HS-27A (cell line): ENCODE results near the gene IL19.

Experiments
- DNase-seq: peaks from one replicate; pipeline ENCODE4 v3.0.0-alpha.2; 2012; ENCODE audit warnings: low read depth, missing footprints

The IL19 gene

DNA sequence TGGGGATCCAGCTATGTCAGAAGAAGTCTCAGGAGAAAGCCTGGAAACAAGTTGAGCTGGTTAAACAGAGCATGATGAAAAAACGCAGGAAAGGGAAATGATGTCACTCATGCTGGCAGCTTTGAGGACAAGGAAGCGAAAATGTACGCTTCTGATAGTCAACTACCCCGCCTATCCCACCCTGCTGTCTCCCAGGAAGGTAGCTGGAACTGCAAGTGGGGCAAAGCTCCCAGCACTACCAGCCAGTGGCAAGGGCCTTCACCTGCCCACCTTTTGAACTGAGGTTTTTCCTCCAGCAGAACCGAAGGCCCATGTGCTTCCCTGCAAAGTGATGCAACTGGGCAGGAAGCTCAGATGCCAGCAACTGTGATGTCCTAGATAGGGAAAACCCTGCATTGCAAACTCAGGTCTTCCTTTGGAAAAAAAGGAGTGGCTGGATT is 88.5 kb downstream of the IL19 start:
- no peak for DNase-seq

DNA sequence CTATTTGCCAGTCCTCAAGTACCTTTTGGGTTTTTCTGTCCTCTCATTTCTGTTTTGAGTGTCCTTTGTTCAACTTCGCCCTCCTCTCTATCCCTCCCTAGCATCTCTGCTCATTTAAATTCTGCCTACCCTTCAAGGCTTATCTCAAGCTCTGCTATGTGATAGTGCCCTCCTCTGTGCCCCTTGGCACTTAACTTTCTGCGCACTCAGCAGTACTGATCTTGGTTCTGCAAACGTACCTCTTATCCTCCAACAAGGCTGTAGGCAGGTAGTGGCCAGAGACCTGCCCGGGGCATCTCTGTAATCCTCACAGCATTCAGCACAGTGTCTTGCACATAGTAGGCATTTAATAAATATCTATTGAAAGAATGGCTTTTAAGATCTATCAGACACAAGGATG is 89.6 kb downstream of the IL19 start:
- DNase-seq, result no peak

DNA sequence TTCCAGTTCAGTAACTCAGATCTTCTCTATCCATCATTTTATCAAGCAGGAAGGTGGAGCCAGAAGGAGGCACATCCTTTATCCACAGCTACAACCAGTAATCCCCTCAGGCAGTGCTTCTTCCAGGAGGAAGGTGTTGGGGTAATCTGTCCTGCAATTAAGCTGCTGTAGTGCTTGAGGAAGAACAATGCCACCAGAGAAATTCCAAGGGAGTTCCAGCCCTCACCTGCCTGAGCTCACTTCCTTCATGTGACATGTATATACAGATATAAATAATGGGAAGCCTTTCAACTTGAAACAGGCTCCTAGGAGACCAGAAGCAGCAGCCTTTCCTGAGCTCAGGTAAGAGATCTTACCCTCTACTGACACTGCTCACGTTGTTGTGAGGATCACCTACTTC is 92.7 kb downstream of the IL19 start:
- no peak for DNase-seq

DNA sequence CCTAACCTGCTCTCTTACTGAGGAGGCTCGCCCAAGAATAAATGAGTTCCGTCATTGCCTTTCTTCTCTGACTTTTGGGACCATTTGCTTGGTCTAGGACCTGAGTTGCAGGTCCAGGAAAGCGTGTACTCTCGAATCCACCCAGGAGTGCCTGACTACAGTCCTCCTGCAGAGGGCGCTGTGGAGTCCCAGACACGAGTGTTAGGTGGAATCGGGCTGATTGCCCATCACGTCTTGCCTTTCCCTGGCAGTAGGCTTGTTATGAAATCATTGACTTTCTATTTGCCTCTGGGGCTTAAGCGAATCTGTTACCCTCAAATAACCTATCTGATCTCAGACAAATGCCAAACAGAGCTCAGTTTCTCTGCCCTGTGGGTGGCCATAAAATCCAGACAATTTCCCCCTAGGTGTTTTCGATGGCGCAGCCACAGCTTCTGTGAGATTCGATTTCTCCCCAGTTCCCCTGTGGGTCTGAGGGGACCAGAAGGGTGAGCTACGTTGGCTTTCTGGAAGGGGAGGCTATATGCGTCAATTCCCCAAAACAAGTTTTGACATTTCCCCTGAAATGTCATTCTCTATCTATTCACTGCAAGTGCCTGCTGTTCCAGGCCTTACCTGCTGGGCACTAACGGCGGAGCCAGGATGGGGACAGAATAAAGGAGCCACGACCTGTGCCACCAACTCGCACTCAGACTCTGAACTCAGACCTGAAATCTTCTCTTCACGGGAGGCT is 94.5 kb downstream of the IL19 start, which contains the start of gene IL20:
IL20 (plus strand) TSS at position 685 of the 733 bp plus-strand sequence. CDS start 230 bp downstream, outside the sequence.
- DNase-seq, result peak; percentile 43

DNA sequence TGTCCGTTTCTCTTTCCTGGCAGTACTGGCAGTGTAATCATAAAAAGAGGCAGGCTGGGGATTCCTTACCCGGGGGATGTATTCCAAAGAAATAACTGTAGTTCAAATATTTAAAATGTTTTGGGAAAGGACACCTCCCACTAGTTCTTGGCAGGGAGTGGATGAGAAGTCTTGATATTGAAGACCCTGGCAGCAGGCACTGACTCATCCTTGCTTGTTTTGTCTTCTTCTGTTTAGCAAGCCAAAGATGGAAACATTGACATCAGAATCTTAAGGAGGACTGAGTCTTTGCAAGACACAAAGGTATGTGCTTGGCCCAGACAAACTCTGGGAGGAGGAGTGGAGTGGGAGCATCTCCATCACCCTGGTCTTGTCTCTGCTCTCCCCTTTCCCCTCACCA is 95.5 kb downstream of the IL19 start:
- no peak for DNase-seq

DNA sequence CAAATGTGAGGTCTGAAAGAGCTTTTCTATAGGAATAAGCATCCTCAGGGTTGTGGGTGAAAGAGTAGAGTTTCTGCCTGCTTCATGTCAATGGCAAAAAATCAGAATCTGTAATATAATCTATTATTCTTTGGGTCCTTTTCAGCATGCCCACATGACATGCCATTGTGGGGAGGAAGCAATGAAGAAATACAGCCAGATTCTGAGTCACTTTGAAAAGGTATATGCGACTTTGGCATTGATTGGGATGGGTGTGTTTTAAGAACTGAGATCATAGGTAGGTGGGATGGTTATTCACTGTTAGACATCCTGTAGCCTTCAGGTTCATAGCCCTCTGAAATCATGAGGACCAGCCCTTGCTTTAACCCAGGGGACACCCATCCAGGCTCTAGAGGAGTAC is 96.7 kb downstream of the IL19 start:
- no peak for DNase-seq

DNA sequence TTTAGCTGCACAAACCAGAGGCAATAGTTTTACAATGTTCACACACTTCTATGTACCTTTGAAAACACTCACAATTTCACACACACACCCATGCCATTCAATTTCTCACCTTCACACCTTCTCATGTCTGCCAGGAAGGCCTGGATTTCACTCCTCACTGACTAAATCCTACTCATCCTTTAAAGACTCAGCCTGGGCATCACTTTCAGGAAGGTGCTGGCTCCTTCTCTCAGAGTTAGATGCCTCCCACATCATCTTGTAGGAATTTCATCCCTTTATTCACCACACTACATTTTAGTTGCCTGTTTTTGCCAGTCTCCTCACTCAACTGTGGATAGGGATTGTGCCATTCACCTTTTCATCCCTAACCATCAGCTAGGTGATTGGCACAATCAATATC is 97.1 kb downstream of the IL19 start:
- no peak for DNase-seq

DNA sequence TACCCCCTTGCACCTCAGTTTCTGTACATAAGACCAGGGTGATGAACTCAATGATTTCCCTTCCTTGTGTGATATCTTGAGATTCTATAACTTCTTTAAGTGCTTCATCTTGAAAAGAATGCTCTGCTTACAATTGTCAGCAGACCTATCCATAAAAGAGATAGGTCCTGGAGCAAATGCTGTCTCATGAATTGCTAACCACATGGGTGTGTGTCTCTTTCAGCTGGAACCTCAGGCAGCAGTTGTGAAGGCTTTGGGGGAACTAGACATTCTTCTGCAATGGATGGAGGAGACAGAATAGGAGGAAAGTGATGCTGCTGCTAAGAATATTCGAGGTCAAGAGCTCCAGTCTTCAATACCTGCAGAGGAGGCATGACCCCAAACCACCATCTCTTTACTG is 97.7 kb downstream of the IL19 start:
- no peak for DNase-seq

DNA sequence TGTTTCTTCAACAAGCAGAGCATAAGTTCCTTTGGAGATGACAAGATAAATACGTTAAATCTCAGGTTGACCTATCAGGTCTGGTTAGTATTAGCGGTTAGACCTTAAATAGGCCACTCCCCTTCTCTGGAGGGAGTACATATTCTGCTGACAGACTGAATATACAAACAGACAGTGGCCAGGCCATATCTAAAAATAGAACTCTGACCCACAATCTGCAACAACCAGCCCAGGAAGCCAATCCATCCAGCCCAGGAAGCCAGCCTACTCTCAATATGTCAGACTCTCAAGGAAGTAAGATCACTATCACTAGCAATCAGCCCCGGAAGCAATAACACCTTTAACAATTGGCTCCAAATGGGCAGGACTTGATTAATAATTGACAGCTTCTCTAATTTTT is 101.6 kb downstream of the IL19 start:
- DNase-seq, result no peak

DNA sequence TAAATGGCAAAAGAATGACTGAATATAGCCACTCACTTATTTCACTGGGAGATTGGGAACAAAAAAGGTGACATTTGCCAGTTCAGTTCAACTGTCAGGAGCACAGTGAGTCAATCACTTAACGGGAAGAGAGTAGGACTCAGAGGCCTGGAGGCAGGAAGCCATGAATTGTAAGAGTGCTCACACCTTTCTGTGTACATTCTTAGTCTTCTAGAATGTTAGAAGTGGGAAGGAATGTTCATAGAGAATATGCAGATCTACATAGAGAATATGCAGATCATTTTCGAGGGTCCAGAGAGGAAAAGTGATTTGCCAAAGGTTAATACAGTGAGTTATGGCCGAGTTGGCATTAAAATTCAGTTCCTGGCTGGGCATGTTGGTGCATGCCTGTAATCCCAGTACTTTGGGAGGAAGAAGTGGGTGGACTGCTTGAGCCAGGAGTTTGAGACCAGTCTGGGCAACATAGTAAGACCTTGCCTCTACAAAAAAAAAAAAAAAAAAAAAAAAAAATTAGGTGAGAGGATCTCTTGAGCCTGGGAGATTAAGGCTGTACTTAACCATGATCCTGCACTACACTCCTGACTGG is 103.1 kb downstream of the IL19 start:
- DNase-seq, result no peak

DNA sequence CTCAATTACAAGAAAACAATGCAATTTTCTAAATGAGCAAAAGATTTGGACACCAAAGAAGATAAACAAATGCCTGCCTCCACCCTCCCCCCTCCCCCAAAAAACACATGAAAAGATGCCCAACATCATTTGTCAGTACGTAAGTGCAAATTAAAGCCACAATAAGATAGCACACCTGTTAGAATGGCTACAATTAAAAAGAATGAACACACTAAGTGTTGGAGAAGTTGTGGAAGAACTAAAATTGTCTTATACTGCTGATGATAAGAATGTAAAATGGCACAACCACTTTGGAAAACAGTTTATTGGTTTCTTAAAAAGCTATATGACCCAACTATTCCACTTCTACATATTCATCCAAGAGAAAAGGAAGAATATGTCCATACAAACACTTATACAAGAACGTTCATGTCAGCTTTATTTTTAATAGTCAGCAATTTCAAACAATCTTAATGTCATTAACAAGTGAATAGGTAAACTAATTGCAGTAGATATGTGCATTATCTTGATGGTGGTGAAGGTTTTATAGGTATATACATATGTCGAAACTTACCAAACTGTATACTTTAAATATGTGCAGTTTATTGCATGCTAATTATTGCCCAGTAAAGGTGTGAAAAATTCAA is 105.3 kb downstream of the IL19 start:
- no peak for DNase-seq

DNA sequence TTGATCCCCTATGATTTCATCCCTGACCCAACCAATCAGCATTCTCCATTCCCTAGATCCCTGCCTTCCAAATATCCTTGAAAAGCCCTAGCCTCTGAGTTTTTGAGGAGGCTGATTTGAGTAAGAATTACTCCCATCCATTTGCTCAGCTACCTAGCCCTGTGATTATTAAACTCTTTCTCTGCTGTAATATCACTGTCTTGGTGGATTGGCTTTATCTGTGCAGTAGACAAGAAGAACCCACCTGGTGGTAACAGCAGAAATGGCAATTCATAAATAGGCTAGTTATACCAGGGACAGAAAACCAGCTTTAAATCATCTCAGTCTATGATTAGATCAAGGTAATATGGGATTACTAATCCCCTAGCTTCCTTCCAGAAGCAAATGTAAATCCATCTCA is 107.9 kb downstream of the IL19 start:
- DNase-seq, result no peak

DNA sequence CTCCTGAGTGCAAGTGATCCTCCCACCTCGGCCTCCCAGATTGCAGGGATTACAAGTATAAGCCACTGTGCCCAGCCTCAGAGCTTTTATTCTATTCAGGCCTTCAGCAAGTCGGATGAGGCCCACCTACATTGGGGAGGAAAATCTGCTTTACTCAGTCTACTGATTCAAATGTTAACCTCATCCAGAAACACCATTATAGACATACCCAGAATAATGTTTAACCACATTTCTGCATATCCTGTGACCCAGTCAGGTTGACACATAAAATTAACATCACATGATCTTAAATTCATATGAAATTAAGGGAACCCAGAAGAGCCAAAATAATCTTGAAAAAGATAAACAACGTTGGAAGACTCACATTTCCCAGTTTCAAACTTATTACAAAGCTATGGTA is 109.7 kb downstream of the IL19 start:
- DNase-seq, result no peak

DNA sequence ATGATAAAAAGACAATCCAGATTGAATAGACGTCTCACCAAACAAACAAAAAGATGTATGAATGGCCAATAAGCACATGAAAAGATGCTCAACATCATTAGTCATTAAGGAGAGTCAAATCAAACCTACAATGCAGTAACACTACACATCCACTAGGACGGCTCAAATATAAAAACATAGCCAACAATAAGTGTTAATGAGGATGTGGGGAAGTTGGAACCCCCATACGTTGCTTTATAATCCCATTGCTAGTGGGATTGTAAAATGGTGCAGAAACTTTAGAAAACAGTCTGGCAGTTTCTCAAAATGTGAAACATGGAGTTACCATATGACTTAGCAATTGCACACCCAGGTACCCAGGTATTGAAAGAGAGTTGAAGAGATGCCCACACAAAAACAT is 112.0 kb downstream of the IL19 start:
- DNase-seq, result no peak

DNA sequence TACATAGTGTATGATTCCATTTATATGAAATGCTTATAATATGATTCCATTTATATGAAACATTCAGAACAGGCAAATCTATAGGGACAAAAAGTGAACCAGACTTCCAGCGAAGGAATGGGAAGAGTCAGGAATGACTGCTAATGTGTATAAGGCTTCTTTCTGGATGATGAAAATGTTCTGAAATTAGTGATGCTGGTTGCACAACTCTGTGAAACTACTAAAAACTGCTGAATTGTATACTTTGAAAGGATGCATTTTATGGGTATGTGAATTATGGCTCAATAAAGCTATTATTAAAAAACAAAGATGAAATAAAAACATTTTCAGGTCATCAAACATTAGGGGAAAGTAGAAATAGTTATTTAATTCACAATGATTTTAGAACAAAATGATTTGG is 112.6 kb downstream of the IL19 start:
- DNase-seq, result no peak

DNA sequence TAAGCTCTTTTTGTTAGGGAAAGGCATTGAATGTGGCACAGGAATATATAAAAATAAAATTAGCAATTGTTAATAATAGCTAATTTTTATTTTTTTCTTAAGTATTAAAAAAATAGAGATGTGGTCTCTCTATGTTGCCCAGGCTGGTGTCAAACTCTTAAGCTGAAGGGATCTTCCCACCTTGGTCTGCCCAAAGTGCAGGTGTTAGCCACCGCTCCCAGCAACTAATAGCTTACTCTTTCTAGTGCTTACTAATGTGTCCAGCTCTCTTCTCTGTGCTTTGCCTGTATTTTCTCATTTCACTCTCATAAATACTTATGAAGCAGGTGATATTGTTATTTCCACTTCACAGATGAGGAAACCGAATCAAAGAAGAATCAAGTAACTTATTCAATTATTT is 113.3 kb downstream of the IL19 start:
- no peak for DNase-seq

DNA sequence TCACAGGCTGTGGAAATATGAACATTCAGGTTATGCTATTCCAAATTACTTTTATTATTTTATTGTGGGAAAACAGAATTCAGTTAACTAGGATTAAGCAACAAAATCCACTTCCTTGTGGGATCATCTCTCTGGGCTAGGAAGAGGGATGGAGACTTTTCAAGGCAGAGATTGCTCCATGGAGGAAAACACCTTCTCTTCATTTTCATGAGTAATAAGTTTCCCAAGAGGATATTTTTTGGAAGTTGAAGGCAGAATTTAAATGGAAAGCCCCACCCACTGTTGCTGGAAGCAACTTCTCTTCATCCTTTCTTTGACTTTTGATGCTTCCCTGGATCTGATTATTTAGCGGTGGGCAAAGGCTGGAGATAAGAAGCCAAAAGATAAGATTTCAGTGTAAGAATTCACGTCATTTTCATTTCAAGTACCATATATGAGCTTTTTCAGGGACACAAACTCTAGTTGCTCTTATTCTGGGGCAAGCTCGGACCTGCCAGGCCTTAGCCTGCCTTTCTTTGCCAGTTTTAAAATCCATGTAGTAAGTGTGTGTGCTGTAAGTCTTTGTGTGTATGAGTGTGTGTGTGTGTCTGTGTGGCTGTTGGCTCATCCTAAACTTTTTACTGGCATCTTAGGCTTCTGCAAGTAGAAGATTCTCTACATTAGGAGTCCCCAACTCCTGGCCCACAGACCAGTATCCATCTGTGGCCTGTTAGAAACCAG is 114.9 kb downstream of the IL19 start:
- DNase-seq, result no peak

DNA sequence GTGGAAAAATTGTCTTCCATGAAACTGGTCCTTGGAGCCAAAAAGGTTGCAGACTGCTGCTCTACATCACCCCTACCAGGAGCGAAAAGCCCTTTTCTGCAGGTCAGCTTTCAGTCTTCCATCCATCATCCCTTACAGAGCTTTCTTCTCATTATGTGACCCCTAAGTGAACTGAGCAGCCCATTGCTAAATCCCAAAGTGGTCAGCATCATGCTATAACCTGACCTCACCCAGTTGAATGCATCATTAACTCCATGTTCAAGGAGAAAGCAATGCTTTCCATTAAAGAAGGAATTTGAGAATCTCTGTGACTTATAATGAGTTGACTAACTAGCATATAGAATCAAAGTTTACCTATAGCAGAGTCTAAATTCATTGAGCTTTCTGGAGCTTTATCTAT is 116.3 kb downstream of the IL19 start:
- no peak for DNase-seq

DNA sequence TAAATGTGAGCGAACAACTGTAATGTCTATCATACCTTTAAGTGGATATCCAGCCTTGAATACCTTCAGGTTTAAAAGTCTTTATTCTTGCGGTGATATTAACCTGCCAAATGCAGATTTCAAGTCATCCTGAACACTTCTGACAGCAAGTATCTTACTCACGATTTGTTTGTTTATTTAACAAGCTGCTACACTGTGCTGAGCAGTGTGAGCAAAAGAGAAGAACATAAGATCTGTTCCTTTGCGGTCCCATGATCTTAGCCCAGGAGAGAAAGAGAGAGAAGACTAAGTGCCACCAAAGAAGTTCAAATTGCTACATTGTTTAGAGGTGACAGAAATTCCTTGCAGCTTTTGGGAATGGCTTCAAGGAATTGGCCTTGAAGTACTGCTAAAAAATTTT is 117.1 kb downstream of the IL19 start:
- DNase-seq, result no peak

DNA sequence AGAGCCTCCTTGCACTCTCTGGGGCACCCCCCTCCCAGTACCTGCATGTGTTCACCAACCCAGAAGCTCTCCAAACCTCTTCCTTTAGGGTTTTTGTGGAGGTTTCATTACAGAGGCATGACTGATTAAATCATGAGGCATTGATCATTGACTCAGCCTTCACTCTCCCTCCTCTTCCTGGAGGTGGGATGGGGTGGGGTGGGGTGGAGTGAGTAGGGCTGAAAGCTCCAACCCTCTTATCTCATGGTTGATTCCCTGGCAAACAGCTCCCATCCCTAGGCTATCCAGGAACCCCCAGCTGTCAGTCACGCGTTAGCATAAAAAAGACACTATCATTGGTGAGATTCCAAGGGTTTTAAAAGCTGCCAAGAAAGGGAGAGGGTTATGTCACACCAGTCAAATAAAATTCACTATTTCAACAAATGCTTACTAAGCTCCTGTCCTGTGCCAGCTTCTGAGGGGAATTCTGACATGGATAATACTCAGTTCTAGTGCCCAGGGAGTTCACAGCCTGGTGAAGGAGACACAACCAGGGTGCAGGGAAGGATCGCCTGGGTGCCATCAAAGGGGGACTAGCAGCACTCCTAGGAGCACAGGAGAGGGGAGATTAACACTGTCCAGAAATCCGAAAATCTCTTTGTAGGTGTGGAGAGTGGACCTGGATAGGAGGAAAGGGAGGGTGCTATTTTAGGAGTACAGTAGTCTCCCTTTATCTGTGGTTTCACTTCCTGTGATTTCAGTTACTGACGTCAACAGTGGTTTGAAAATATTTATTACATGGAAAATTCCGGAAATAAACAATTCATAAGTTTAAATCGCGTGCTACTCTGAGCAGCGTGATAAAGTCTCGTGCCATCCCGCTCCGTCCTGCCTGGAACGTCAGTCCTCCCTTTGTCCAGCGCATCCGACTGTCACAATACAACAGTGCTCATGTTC is 119.8 kb downstream of the IL19 start:
- DNase-seq, result peak; percentile 67

DNA sequence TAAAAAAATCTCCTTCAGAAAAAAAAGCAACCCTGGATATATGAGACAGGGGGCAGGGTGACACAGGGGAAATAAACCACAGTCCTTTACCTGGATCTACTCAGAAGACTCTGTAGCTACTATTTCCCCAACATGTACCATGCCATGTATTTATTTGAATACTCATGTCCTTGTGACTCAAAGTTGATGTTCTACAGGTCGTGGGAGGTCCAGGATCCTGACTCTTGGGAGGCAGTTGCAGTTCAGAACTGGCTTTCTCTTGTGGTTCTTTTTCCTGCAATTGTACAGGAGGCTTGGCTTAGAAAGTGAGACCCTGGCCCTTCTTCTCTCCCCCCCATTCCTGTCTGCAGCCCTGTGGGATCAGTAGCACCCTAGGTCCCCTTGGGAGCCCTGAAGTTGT is 120.8 kb downstream of the IL19 start:
- no peak for DNase-seq
